CD4-positive, CD25-positive, alpha-beta regulatory T cell (primary cell): ENCODE measurements around the gene RAMACL. TPM values are rescaled to one million over a fixed set of nuclear protein-coding genes. Genes with fewer than 3 reads are reported as not detected.
A peak's percentile ranks its signal among the peaks of the same experiment; 100 is the strongest.
"Not testable (repeated sequence)": the region's sequence is repeated elsewhere in the genome, so short reads cannot be mapped to it uniquely, and the experiment has no call there.

Experiments used
- ATAC-seq, 2 donors: fragments of 150-1000 bp; cut with Tn5 transposase; one replicate each; pipeline ENCODE4 v1.10.0; 2021; ENCODE audit warnings: low read depth in 2 of 2, moderate number of reproducible peaks in 2 of 2, moderate library complexity in 1 of 2
- DNase-seq, 3 donors: peaks; one replicate each; pipeline versions ENCODE4 v3.0.0 to v3.0.0-alpha.2; 2012 to 2022; ENCODE audit warnings: mixed read lengths in 1 of 3
- H3K27ac ChIP-seq: one replicate; pipeline ENCODE4 v1.7.0; 2013; ENCODE audit warnings: mild to moderate bottlenecking, low read length; ENCODE audit not compliant: insufficient read depth, poor library complexity, severe bottlenecking
- H3K27me3 ChIP-seq: one replicate; pipeline ENCODE4 v1.7.0; 2013; ENCODE audit warnings: low read length; ENCODE audit not compliant: control insufficient read depth, insufficient read depth
- H3K36me3 ChIP-seq: one replicate; pipeline ENCODE4 v1.7.0; 2013; ENCODE audit warnings: mild to moderate bottlenecking, low read length, moderate library complexity; ENCODE audit not compliant: control insufficient read depth, insufficient read depth
- H3K4me1 ChIP-seq: 2 replicates; pipeline ENCODE4 v1.7.0; 2013; ENCODE audit warnings: mild to moderate bottlenecking, low read length; ENCODE audit not compliant: insufficient read depth, control insufficient read depth, poor library complexity, severe bottlenecking
- H3K4me3 ChIP-seq: one replicate; pipeline ENCODE4 v1.7.0; 2013; ENCODE audit warnings: low read depth, mild to moderate bottlenecking, low read length, moderate library complexity
- H3K9me3 ChIP-seq, 2 experiments: 1 replicate in 1 of 2; 2 replicates in 1 of 2; pipeline ENCODE4 v1.7.0; 2013; ENCODE audit warnings: low read length in 2 of 2, mild to moderate bottlenecking in 1 of 2, moderate library complexity in 1 of 2; ENCODE audit not compliant: control insufficient read depth in 2 of 2
- H3K27ac Mint-ChIP-seq, 3 donors: one replicate each; pipeline ENCODE4 v1.8.0; 2020 to 2022; ENCODE audit warnings: mild to moderate bottlenecking in 3 of 3, mixed read lengths in 3 of 3, moderate library complexity in 2 of 3
- H3K27me3 Mint-ChIP-seq: one replicate; pipeline ENCODE4 v1.8.0; 2022; ENCODE audit warnings: mild to moderate bottlenecking, mixed read lengths
- H3K36me3 Mint-ChIP-seq: one replicate; pipeline ENCODE4 v1.8.0; 2020; ENCODE audit warnings: mixed read lengths
- H3K4me1 Mint-ChIP-seq, 4 donors: one replicate each; pipeline ENCODE4 v1.8.0; 2020 to 2022; ENCODE audit warnings: mixed read lengths in 4 of 4, mild to moderate bottlenecking in 1 of 4
- H3K4me3 Mint-ChIP-seq, 4 donors: one replicate each; pipeline ENCODE4 v1.8.0; 2020 to 2022; ENCODE audit warnings: mild to moderate bottlenecking in 4 of 4, mixed read lengths in 4 of 4, moderate library complexity in 3 of 4
- H3K9me3 Mint-ChIP-seq, 7 donors: one replicate each; pipeline ENCODE4 v1.8.0; 2020 to 2022; ENCODE audit warnings: mixed read lengths in 7 of 7, mild to moderate bottlenecking in 3 of 7, moderate library complexity in 2 of 7
- polyA plus RNA-seq, 4 donors: library from polyadenylated mRNA; unstranded; fragments of 300-500 nt; fragmentation: Illumina TruSeq; gene quantifications; one replicate each; pipeline ENCODE4 v1.2.3, GENCODE V29; 2021
- total RNA-seq: library from RNA; stranded (reverse); gene quantifications from one replicate; pipeline ENCODE4 v1.2.3, GENCODE V29; 2022

Gene RAMACL
- total and polyA plus RNA-seq, 5 donors from 2014 or later: 0.16 to 0.52 (median 0.33) TPM

GRCh38 chr6:166583230-166583965 lies 3.1 kb downstream of the RAMACL start:
- ATAC-seq (no peak), DNase-seq (no peak)
- no peak overlapping the region for H3K4me3 Mint-ChIP-seq
- no peaks in the 10 kb centered on the region for H3K9me3 Mint-ChIP-seq
- Histone ChIP-seq H3K36me3 (no peaks in the 10 kb centered on the region), H3K9me3 (no peaks in the 10 kb centered on the region), H3K4me3 (no peak overlapping the region), H3K27me3 (no peaks in the 10 kb centered on the region), H3K4me1 (no peaks in the 10 kb centered on the region), H3K27ac (no peak overlapping the region)
- H3K27me3 Mint-ChIP-seq: peaks cover 4% of the 10 kb centered on the region
- peaks cover 0 to 4% (median 2%) of the 10 kb centered on the region in 4 donors for H3K4me1 Mint-ChIP-seq
- peak overlapping the region in 1 of 3 donors; percentile 21 for H3K27ac Mint-ChIP-seq
- H3K36me3 Mint-ChIP-seq: peaks cover 7% of the 10 kb centered on the region

- H3K4me1 ChIP-seq: no peaks in the 10 kb centered on the region
- Mint-ChIP-seq H3K27ac (no peak overlapping the region), H3K27me3 (peaks cover 4% of the 10 kb centered on the region), H3K9me3 (peaks cover 0 to 7% (median 1%) of the 10 kb centered on the region in 7 donors), H3K36me3 (peaks cover 12% of the 10 kb centered on the region), H3K4me1 (peaks cover 0 to 4% (median 2%) of the 10 kb centered on the region in 4 donors), H3K4me3 (no peak overlapping the region)
- H3K27me3 ChIP-seq: no peaks in the 10 kb centered on the region
- H3K36me3 ChIP-seq: no peaks in the 10 kb centered on the region
- H3K4me3 ChIP-seq: no peak overlapping the region
- no peaks in the 10 kb centered on the region for H3K9me3 ChIP-seq
- no peak for DNase-seq
- ATAC-seq: no peak
- no peak overlapping the region for H3K27ac ChIP-seq
Observed at GRCh38 chr6:166582258-166582657, 4.2 kb downstream of the RAMACL start.

GRCh38 chr6:166581801-166582200 lies 4.7 kb downstream of the RAMACL start:
- H3K4me3 ChIP-seq, H3K36me3 ChIP-seq, H3K27ac ChIP-seq, H3K27me3 Mint-ChIP-seq, H3K4me3 Mint-ChIP-seq, H3K4me1 ChIP-seq, H3K4me1 Mint-ChIP-seq, DNase-seq, ATAC-seq, H3K9me3 ChIP-seq, H3K27ac Mint-ChIP-seq, H3K27me3 ChIP-seq: not testable (repeated sequence)
- peaks cover 0 to 11% (median 2%) of the 10 kb centered on the region in 7 donors for H3K9me3 Mint-ChIP-seq
- peaks cover 12% of the 10 kb centered on the region for H3K36me3 Mint-ChIP-seq

GRCh38 chr6:166581091-166581511 lies 5.4 kb downstream of the RAMACL start:
- Mint-ChIP-seq H3K27me3 (peaks cover under 1% of the 10 kb centered on the region), H3K4me3 (no peak overlapping the region), H3K27ac (no peak overlapping the region), H3K36me3 (peaks cover 17% of the 10 kb centered on the region), H3K4me1 (peaks cover 0 to under 1% (median 0%) of the 10 kb centered on the region in 4 donors), H3K9me3 (peaks cover 0 to 16% (median 2%) of the 10 kb centered on the region in 7 donors)
- no peaks in the 10 kb centered on the region for H3K36me3 ChIP-seq
- no peaks in the 10 kb centered on the region for H3K9me3 ChIP-seq
- ATAC-seq: no peak
- H3K4me3 ChIP-seq: no peak overlapping the region
- H3K4me1 ChIP-seq: no peaks in the 10 kb centered on the region
- H3K27ac ChIP-seq: no peak overlapping the region
- no peaks in the 10 kb centered on the region for H3K27me3 ChIP-seq
- no peak for DNase-seq

- Histone ChIP-seq H3K4me1 (no peaks in the 10 kb centered on the region), H3K36me3 (no peaks in the 10 kb centered on the region), H3K4me3 (no peak overlapping the region), H3K27me3 (no peaks in the 10 kb centered on the region), H3K27ac (no peak overlapping the region), H3K9me3 (no peaks in the 10 kb centered on the region)
- no peaks in the 10 kb centered on the region for H3K27me3 Mint-ChIP-seq
- ATAC-seq (no peak), DNase-seq (no peak)
- peaks cover 0 to 2% (median 0%) of the 10 kb centered on the region in 4 donors for H3K4me1 Mint-ChIP-seq
- H3K9me3 Mint-ChIP-seq: peaks cover 0 to 17% (median 2%) of the 10 kb centered on the region in 7 donors
- no peak overlapping the region for H3K27ac Mint-ChIP-seq
- peaks cover 17% of the 10 kb centered on the region for H3K36me3 Mint-ChIP-seq
- no peak overlapping the region for H3K4me3 Mint-ChIP-seq
Observed at GRCh38 chr6:166580076-166581050, 6.1 kb downstream of the RAMACL start.

GRCh38 chr6:166579237-166579850 lies 7.1 kb downstream of the RAMACL start:
- ATAC-seq (no peak), DNase-seq (no peak)
- H3K27me3 Mint-ChIP-seq: no peaks in the 10 kb centered on the region
- Histone ChIP-seq H3K36me3 (no peaks in the 10 kb centered on the region), H3K27me3 (no peaks in the 10 kb centered on the region), H3K4me3 (no peak overlapping the region), H3K27ac (no peak overlapping the region), H3K9me3 (no peaks in the 10 kb centered on the region), H3K4me1 (no peaks in the 10 kb centered on the region)
- H3K4me1 Mint-ChIP-seq: peaks cover 0 to 2% (median 0%) of the 10 kb centered on the region in 4 donors
- H3K36me3 Mint-ChIP-seq: peaks cover 23% of the 10 kb centered on the region
- H3K9me3 Mint-ChIP-seq: peaks cover 0 to 18% (median 2%) of the 10 kb centered on the region in 7 donors
- H3K4me3 Mint-ChIP-seq: no peak overlapping the region
- no peak overlapping the region for H3K27ac Mint-ChIP-seq

GRCh38 chr6:166578536-166579236 lies 7.8 kb downstream of the RAMACL start:
- DNase-seq (no peak), ATAC-seq (no peak)
- Histone ChIP-seq H3K36me3 (no peaks in the 10 kb centered on the region), H3K4me3 (no peak overlapping the region), H3K4me1 (no peaks in the 10 kb centered on the region), H3K27ac (no peak overlapping the region), H3K27me3 (no peaks in the 10 kb centered on the region), H3K9me3 (no peaks in the 10 kb centered on the region)
- H3K27me3 Mint-ChIP-seq: no peaks in the 10 kb centered on the region
- H3K27ac Mint-ChIP-seq: no peak overlapping the region
- H3K4me1 Mint-ChIP-seq: peaks cover 0 to 2% (median 0%) of the 10 kb centered on the region in 4 donors
- no peak overlapping the region for H3K4me3 Mint-ChIP-seq
- peaks cover 0 to 18% (median 2%) of the 10 kb centered on the region in 7 donors for H3K9me3 Mint-ChIP-seq
- peaks cover 23% of the 10 kb centered on the region for H3K36me3 Mint-ChIP-seq
